ENCODE data around the gene SUPT3H.

Gene SUPT3H

DNA sequence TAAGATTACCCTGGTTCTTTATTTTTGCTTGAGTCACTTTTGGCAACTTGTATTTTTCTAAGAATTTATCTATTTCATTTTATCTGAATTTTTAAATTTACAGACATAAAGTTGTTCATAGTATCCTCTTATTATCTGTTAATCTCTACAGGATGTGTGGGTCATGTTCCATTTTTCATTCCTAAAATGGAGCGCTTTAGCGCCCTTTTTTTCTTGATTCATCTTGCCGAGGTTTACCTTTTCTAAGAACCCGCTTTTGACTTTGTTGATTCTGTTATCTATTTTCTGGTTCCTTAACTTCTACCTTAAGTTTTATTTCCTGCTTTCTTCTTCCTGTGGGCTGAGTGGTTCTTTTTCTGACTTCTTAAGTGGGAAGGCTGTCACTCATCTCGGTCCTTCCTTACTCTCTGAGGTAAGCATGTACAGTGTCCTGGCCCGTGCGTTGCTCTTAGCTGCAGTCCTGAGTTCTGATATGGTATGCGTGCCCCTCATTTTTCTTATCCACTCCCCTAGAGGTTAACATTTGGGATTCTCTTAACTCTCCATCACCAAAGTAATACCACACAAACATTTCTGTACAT lies 590.4 kb downstream of the SUPT3H start:
- DNase-seq (ENCODE audit: low spot score) = peak; percentile 15

DNA sequence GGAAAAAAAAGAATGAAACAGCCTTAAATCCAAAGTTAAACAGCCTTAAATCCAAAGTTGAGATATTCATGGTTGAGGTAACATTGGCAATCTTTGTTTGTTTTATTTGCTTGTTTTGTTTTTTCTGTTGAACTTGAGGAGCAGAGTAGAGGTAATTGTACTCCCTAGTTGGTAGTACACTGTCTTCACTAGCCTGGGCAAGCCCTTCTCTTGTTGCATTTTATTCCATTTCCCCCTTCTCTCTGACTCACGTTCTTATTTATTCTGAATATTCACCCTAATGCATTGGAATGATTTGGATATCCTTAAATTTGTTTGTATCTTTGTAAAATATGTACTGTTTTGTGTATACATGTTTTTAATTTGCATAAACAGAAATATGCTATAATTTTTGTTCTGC lies 592.6 kb downstream of the SUPT3H start:
- no peak for DNase-seq (ENCODE audit: low spot score)

DNA sequence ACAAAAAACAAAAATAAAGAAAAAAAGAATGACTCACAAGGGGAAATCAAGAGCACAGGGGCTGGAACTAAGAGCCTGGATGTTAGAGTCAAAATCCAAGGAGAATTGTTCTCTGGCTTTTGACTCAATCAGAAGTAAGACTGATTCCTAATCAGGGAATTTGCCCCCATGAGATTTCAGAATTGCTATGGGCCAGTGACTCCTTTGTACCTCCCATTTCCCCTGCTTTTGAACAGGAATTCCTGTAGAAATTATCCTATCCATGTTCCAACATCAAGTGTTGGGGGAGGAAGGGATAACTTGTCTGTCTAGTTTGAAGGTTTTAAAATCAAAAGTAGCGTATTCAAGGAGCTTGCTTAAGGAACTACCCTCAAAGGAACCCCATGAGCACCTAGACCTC lies 593.5 kb downstream of the SUPT3H start:
- DNase-seq (ENCODE audit: low spot score) = no peak

DNA sequence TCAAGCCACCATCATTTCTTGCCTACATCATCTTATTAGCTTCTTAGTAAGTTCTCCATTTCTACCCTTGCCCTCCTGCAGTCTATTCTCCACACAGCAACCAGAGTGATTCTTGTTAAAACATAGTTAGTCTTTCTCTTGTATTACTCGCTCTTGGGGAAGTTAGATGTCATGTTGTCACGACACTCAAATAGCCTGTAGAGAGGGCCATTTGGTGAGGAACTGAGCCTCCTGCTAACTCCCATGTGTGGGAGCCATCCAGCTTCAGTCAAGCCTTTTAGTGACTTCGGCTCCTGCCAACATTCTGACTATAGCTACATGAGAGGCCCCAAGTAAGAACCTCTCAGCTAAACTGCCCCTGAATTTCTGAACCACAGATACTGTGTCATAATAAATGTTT lies 594.8 kb downstream of the SUPT3H start:
- no peak for DNase-seq (ENCODE audit: low spot score)

DNA sequence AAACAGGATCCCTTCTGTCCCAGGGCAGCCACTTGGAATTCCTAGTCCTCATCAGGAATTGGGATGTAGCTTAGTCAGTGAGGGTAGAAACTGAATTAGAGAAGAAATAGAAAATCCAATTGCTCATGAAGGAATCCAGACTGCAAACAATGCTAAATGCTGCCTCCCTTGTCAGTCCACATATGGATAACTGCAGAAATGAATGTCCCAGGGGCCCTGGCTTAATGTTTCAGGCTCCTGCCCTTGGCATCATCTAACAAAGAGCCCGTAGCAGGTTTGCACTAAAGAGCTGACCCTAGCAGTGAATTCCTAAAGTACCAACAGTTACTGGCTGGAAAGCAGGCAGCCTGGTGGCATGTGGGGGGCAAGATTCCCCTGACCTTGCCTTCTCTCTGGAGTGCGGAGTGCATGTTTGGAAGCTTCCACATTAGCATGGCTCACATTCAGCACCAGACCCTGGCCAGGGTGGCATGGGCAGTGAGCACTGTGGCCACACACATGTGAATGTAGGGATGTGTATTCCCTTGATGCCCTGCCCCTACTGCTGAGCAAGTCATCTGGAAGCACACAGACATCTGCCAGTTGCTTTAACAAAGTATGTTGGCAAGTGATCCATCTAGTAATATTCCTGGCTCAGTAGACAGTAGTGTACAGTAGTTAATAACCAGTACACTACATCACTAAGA lies 595.7 kb downstream of the SUPT3H start:
- DNase-seq (ENCODE audit: low spot score) = no peak

DNA sequence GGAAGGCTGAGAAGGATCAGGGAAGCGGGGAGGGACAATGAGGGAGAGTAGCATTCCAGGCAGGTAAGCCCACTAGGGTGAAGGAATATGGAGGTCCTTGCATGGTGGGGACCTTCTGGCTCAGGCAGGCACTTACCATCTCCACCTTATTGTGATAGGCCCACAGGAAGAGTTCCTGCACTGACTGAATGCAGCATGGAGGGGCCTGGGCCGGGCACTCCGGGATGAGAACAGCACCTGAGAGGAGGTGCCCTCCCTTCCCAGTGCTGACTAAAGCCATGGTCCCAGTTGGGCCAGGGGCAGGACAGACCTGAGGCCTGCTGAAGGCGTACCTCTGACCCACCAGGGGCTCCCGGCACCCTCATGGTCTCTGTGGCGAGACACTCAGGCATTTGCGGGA lies 597.6 kb downstream of the SUPT3H start:
- DNase-seq (ENCODE audit: low spot score) = no peak

DNA sequence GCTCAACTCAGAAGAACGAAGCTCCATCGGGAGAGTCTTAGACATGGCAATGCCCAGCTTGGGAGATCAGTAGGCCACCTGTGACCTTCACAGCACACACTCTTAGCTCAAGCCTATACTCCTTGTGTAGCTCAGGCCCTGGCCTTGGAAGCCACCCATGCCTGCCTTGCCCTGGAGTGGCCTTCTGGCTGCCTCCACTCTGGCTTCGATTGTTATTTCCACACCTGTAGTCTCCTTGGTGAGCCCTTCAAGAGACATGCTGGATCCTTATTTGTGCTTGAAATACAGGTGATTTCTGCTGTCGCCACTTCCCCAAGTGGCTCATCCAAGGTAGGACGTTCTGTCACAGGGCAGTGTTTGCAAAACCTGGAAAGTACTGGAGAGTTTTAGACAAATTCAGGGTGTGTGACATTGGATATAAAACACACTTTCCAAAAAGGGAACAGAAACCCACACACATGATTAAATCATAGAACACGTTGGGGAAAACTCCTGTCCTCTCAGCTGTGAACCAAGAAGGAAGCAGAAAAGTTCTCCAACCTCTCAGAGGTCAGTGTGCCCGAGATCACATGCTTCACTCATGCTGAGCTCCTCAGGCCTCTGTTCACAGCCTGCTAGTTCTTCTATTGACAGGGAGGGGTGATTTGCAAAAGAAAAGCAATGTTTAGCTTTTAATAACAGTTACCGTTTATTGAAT lies 598.5 kb downstream of the SUPT3H start:
- no peak for DNase-seq (ENCODE audit: low spot score)
